GM12864 (cell line): ENCODE measurements around the gene HRC.
"Not testable (repeated sequence)": the region's sequence is repeated elsewhere in the genome, so short reads cannot be mapped to it uniquely, and the experiment has no call there.

ENCODE experiments used
- DNase-seq: peaks from one replicate; pipeline ENCODE4 v3.0.0-alpha.2; 2011; ENCODE audit warnings: low read depth
- H3K4me3 ChIP-seq: 2 replicates; pipeline ENCODE4 v1.5.1; 2011; ENCODE audit warnings: mild to moderate bottlenecking, low read depth, low read length, control low read depth
- TF ChIP-seq, protein P1 (sequence below): IDR thresholded peaks from 2 replicates; pipeline ENCODE4 v1.5.1; 2011; ENCODE audit warnings: low read depth, mild to moderate bottlenecking, moderate library complexity, low read length, control low read depth, inconsistent platforms; ENCODE audit errors: missing control alignments

Gene HRC

DNA sequence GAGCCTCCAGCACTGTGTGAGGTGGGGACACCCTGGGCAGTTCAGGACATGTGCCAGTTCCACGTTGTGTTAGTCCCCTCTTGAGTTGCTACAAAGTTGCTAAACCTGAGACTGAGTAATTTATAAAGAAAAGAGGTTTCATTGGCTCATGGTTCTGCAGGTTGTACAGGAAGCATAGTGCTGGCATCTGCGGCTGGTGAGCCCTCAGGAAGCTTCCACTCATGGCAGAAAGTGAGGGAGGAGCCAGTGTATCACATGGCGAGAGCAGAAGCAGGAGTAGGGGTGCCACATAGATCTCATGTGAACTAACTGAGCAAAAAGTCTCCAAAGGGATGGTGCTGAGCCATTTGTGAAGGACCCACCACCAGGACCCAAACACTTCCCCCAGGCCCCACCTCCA is 35.6 kb upstream of the HRC start:
- DNase-seq: no peak
- H3K4me3 ChIP-seq: no peak overlapping the region
- TF ChIP-seq, protein P1, sequence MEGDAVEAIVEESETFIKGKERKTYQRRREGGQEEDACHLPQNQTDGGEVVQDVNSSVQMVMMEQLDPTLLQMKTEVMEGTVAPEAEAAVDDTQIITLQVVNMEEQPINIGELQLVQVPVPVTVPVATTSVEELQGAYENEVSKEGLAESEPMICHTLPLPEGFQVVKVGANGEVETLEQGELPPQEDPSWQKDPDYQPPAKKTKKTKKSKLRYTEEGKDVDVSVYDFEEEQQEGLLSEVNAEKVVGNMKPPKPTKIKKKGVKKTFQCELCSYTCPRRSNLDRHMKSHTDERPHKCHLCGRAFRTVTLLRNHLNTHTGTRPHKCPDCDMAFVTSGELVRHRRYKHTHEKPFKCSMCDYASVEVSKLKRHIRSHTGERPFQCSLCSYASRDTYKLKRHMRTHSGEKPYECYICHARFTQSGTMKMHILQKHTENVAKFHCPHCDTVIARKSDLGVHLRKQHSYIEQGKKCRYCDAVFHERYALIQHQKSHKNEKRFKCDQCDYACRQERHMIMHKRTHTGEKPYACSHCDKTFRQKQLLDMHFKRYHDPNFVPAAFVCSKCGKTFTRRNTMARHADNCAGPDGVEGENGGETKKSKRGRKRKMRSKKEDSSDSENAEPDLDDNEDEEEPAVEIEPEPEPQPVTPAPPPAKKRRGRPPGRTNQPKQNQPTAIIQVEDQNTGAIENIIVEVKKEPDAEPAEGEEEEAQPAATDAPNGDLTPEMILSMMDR: no peak

GRCh38 chr19:49189259-49189658 is 34.1 kb upstream of the HRC start:
- no peak overlapping the region for H3K4me3 ChIP-seq
- DNase-seq: no peak
- TF ChIP-seq, protein P1: no peak

GRCh38 chr19:49188626-49189200 is 33.5 kb upstream of the HRC start:
- no peak for DNase-seq
- H3K4me3 ChIP-seq: no peak overlapping the region
- TF ChIP-seq, protein P1: no peak

- TF ChIP-seq, protein P1: no peak
- no peak overlapping the region for H3K4me3 ChIP-seq
- DNase-seq: no peak
Measured at GRCh38 chr19:49186108-49186507, 30.9 kb upstream of the HRC start.

- no peak for DNase-seq
- H3K4me3 ChIP-seq: no peak overlapping the region
- TF ChIP-seq, protein P1: no peak
Measured at GRCh38 chr19:49182848-49183375, 27.7 kb upstream of the HRC start.

- DNase-seq, H3K4me3 ChIP-seq: not testable (repeated sequence)
Measured at GRCh38 chr19:49182010-49182847, 27.0 kb upstream of the HRC start.

DNA sequence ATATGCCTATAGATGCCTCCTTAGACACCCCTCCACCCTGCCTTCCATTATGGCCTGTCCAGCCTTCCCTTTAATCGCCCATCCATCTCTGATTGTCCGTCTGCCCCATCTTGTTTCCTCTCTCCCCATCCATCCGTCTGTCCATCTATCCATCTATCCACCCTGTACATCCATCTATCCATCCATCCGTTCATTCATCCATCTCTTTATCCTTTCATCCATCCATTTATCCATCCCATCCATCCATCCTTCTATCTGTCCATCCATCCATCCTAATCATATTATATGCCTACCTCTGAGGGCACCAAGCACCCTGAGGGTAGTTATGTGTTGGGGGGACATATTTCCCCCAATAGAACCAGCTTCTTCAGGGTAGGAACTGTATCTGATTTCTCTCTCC is 25.5 kb upstream of the HRC start:
- H3K4me3 ChIP-seq: no peak overlapping the region
- TF ChIP-seq, protein P1: no peak
- DNase-seq: no peak
